Right atrium auricular region (tissue), 2 donors: ENCODE results near the gene IL31. TPM values are rescaled to one million over a fixed set of nuclear protein-coding genes. Genes with fewer than 3 reads are reported as not detected.

Experiments
- DNase-seq: peaks from one replicate; pipeline ENCODE4 v3.0.0-alpha.2; 2019; ENCODE audit warnings: low spot score
- H3K27ac ChIP-seq, 2 donors: fragments of 200-600 bp; sonication (generic); 1 replicate in 1 of 2; 2 replicates in 1 of 2; pipeline ENCODE4 v1.5.1; 2016 to 2019
- H3K27me3 ChIP-seq, 2 donors: fragments of 200-600 bp; sonication (generic); one replicate each; pipeline versions ENCODE4 v1.5.1 to v1.6.0; 2017 to 2019
- H3K36me3 ChIP-seq: fragments of 200-600 bp; sonication (generic); one replicate; pipeline ENCODE4 v1.5.1; 2016
- H3K4me1 ChIP-seq, 2 donors: fragments of 200-600 bp; sonication (generic); one replicate each; pipeline versions ENCODE4 v1.5.1 to v1.6.0; 2017 to 2019
- H3K4me3 ChIP-seq, 2 donors: fragments of 200-600 bp; sonication (generic); 1 replicate in 1 of 2; 2 replicates in 1 of 2; pipeline ENCODE4 v1.5.1; 2017 to 2019; ENCODE audit warnings: mild to moderate bottlenecking in 1 of 2, moderate library complexity in 1 of 2
- H3K9me3 ChIP-seq, 2 donors: fragments of 200-600 bp; sonication (generic); one replicate each; pipeline ENCODE4 v1.5.1; 2019
- CTCF ChIP-seq, 2 donors: fragments of 200-600 bp; sonication (generic); IDR thresholded peaks; one replicate each; pipeline ENCODE4 v1.5.1; 2019; ENCODE audit warnings: antibody characterized with exemption in 2 of 2
- total RNA-seq, 2 donors: library from RNA; depleted of rRNA; stranded (reverse); fragments of >200 nt; gene quantifications; one replicate each; pipeline ENCODE4 v1.1.0, GENCODE V29; 2016

IL31 gene
- total RNA-seq, 2 donors from 2014 or later: not detected

DNA sequence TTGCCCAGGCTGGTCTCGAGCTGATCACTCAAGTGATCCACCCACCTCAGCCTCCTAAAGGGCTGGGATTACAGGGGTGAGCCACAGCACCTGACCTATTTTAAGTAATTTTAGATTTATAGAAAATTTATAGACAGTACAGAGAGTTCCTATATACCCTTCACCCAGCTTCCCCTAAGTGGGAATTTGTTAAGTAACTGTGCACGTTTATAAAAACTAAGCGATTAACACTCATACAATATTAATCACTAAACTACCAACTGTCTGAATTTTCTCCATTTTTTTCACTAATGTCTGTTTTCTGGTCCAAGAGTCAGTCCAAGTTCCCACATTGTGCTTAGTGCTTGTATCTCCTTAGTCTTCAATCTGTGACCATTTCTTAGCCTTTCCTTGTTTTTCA is 5.5 kb downstream of the IL31 start:
- Histone ChIP-seq H3K27ac (no peak overlapping the region), H3K9me3 (no peaks in the 10 kb centered on the region), H3K4me3 (no peak overlapping the region), H3K4me1 (no peaks in the 10 kb centered on the region), H3K36me3 (no peaks in the 10 kb centered on the region), H3K27me3 (no peaks in the 10 kb centered on the region)
- TF ChIP-seq CTCF (IDR thresholded peaks at IDR 0.05): no peak
- DNase-seq: no peak

DNA sequence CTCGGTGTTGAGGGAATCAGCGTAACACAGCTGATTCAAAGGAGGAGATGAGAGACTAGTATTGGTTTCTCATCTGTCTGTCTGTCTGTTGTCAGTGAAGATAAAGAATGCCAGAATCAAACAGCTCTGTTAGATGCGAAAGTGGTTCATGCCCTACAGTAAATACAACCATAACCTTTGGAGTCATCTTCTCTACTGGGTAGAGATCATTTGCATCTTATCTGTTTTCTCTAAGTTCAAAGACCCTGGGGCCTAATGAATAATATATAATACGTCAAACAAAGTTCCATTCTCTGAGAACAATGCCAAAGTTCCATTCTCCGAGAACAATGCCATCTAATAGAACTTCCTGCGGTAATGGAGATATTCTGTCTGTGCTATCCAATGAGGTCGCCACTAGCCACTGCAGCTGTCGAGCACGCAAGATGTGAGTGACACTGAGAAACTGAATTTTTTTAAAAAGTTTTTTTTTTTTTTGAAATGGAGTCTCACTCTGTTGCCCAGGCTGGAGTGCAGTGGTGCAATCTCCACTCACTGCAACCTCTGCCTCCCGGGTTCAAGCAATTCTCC is 6.6 kb downstream of the IL31 start:
- no peak for TF ChIP-seq CTCF (IDR thresholded peaks at IDR 0.05)
- Histone ChIP-seq H3K27ac (no peak overlapping the region), H3K27me3 (no peaks in the 10 kb centered on the region), H3K9me3 (no peaks in the 10 kb centered on the region), H3K4me3 (no peak overlapping the region), H3K4me1 (no peaks in the 10 kb centered on the region), H3K36me3 (no peaks in the 10 kb centered on the region)
- DNase-seq: no peak

DNA sequence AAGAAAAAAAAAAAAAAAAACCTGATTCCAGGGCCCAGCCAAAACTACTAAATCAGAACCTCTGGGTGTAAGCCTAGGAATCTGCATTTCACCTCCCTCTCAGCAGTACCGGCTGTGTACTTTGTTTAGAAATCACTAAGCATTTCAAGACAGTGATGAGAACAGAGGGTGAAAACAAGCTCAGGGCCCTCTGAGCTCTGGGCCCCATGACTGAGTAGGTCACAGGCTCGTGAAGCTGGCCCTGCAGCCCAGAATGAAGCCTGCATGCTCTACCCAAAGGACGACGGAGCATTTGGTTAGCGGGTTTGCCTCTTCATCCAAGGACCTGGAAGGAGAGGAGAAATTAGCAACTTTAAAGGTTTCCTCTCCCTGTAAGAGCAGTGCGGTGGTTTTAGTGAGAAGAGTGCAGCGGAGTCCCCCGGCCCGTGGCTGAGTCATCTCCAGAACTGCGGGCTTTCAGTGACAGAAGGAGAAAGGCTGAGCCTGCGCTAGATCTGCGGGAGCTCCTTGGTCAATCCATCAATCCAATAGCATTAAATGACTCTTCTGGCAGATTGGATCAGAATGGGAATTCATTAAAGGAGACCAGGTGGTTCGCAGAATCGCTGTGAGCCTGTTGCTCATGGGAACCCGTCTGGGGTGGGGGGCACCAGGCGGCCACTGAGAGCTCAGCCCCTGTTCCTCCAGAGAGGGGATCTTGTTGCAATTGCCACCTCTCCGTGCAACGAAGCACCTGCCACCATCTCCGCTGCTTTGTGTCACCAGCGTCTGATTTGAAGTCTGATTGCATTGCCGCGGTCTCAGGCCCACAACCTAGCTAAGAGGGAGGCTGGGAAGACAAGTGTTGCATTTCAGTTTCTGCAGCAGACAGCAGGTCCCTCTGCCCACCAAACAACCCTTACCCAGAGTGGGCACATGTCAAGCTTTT is 7.3 kb downstream of the IL31 start:
- Histone ChIP-seq H3K4me3 (no peak overlapping the region), H3K27ac (no peak overlapping the region), H3K36me3 (no peaks in the 10 kb centered on the region), H3K27me3 (no peaks in the 10 kb centered on the region), H3K9me3 (no peaks in the 10 kb centered on the region), H3K4me1 (no peaks in the 10 kb centered on the region)
- TF ChIP-seq CTCF (IDR thresholded peaks at IDR 0.05): no peak
- no peak for DNase-seq

DNA sequence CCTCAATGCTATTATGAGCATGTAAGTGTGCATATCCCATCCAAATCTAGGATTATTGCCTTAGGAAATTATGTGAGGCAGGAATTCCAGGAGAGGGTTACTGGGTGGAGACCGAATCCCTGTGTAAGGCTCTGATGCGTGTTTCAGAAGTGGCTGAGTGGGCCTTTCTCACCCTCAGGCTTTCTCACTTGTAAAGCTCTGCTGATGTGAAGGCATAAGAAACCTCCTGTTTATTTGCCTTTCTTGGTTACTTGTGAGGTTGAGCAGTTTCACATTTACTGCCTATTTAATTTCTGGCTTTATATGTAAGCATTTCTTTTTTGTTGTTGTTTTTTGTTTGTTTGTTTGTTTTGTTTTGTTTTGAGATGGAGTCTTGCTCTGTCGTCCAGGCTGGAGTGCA is 11.0 kb downstream of the IL31 start:
- H3K27me3 ChIP-seq: no peaks in the 10 kb centered on the region
- no peak for TF ChIP-seq CTCF (IDR thresholded peaks at IDR 0.05)
- H3K4me3 ChIP-seq: no peak overlapping the region
- H3K9me3 ChIP-seq: no peaks in the 10 kb centered on the region
- DNase-seq: no peak
- no peak overlapping the region for H3K27ac ChIP-seq
- no peaks in the 10 kb centered on the region for H3K4me1 ChIP-seq
- no peaks in the 10 kb centered on the region for H3K36me3 ChIP-seq

DNA sequence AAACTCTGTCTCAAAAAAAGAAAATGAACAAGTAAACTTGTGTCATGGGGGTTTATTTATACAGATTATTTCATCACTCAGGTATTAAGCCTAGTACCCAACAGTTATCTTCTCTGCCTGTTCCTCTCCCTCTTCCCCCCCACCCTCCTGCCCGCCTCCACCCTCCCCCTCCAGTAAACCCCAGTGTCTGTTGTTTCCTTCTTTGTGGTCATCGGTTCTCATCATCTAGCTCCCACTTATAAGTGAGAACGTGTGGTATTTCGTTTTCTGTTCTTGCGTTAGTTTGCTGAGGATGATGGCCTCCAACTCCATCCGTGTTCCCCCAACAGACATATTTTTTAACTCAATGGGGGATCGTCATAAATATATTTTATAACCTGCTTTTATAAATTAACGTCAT is 12.3 kb downstream of the IL31 start:
- TF ChIP-seq CTCF (IDR thresholded peaks at IDR 0.05): no peak
- Histone ChIP-seq H3K27ac (no peak overlapping the region), H3K9me3 (no peaks in the 10 kb centered on the region), H3K4me3 (no peak overlapping the region), H3K36me3 (no peaks in the 10 kb centered on the region), H3K4me1 (no peaks in the 10 kb centered on the region), H3K27me3 (no peaks in the 10 kb centered on the region)
- DNase-seq: no peak
